NCI-H345 treated with DMSO at 0.1 percent for 48 hours (cell line): ENCODE measurements around the gene C19orf12.
"Not testable (repeated sequence)": the region's sequence is repeated elsewhere in the genome, so short reads cannot be mapped to it uniquely, and the experiment has no call there.

ENCODE experiments used
- DNase-seq: peaks from one replicate; lab custom pipeline; 2025; ENCODE audit not compliant: unreplicated experiment; lab: John Stamatoyannopoulos, UW

C19orf12 gene

DNA sequence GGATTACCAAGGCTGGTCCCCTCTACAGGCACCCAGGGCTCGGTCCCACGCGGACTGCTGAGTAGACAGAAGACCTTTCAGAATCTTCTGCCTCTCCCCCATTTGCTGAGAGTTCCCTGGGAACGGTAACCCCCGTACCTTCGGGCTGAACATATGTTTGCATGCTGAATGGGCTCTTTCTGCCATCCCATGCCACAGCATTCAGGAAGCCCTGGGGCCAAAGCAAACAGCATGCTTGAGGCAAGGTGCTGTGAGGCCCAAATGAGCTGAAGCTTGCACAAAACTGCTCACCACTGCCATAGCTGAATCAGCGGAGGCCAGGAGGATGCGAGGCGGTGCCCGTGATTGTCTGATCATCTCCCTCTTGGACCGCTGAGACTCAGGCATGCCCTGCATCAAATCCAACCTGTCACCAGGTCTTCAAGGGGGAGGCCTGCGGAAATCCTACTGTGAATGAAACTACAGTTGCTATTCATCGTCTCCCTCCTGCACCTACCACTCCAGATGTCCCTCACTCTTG lies 16.3 kb upstream of the C19orf12 start:
- no peak for DNase-seq

DNA sequence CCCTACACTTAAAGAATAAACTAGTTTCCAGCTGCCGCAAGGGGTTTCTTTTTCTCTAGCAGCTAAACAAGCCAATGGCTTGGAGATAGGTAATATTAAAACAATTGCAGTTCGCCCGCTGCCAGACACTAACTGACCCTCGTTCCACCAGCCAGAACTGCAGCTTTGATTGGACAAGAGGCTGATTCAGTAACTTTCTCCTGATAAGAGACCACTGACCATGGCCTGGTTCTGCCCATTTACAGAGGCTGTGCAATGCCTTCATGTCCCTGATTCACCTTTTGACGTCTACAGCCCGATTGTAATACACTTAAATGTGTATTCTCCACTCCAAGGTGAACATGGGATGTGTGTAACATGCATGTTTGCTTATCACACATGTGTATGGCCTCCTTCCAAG lies 12.8 kb upstream of the C19orf12 start:
- DNase-seq, result no peak

DNA sequence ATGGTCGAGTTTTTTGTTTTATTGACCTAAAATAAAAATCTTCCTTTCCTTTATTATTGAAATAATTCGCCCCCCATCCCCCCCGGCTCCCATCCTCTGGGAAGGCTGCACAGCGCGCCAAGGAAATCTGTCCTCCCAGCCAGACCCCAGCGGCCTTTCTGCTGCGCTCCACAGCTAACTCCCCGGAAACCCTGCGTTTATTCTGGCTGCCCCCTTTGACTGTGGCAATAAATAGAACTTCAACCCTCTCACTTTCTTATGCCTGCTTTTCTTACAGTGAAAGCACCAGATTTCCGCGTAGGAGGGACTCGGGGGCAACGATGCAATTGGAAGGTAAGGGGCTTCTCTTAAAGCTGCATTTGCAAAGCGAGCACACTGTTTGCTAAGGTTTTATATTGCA lies 9.7 kb upstream of the C19orf12 start:
- no peak for DNase-seq

- no peak for DNase-seq
These were observed 9.1 kb upstream of the C19orf12 start for GRCh38 chr19:29724102-29724641.

- DNase-seq, result no peak
These were observed 2.0 kb upstream of the C19orf12 start for GRCh38 chr19:29717051-29717450.

- DNase-seq, result peak; percentile 21
These were observed 880 bp upstream of the C19orf12 start for GRCh38 chr19:29715701-29716581.

DNA sequence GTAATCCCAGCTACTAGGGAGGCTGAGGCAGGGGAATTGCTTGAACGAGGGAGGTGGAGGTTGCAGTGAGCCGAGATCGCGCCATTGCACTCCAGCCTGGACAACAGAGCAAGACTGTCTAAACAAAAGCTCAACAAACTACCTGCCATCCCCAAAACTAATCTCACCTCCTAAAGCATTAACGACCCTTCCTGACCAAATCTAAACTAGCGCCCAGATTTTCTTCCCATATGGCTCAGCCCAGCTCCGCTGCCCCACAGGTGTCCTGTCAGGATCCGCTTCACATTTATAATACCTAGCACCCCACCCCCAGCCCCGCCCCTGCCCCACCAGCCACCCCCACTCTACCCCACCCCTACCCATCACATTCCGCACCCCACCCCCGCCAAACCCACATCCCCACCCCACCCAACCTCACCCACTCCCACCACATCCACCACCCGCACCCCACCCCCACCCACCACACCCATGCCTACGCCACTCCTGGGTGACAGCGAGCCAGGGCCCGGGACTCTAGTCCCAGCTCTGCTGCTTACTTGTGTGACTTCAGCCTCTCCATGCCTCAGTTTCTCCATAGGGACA lies 599 bp downstream of the C19orf12 start:
- no peak for DNase-seq

GRCh38 chr19:29712744-29713516 lies 2.1 kb downstream of the C19orf12 start:
- DNase-seq, result no peak

DNA sequence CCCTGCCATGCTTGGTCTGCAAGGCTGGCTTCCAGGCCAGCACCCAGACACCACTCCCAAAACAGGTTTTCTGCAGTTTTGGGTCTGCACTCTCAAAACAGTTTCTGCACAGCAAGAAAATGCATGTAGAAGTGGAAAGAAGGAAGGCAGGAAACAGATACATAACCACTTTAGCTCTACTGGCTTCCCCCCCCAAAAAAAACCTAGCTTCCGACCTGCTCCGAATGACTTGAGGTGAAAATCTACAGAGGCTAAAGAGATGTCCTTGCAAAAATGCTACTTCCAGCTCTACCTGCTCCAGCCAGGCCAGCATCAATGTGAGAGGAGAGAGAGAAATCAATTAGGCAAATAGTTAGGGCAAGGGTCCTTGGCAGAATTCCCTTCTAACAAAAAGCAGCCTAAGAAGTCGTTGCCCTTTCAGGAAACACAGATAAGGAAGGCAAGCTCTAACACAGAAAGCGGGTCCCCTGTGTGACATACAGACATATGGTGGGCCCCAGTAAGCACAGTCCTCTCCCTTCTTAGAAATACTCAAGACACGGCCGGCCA lies 3.4 kb downstream of the C19orf12 start:
- no peak for DNase-seq

- DNase-seq, result not testable (repeated sequence)
These were observed 5.6 kb downstream of the C19orf12 start for GRCh38 chr19:29709440-29709798.

GRCh38 chr19:29708554-29709439 lies 6.3 kb downstream of the C19orf12 start:
- no peak for DNase-seq

DNA sequence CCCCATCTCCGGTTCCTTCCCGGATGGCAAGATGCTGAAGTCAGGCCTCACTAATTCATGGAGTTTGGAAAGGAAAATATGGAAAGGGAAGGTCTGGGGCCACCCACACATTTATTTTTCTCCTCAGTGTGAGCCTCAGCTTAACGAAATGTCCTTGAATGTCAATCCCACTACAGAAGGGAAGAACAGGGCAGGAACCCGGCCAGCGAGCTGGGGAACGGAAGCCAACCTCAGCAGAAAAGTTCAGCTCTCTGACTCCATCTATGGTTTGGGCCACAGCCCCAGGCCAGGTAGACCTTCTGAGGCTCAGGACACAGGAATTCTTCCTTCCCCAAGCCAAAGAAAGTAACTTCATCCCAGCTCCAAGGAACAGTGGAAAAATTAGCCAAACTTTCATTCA lies 8.4 kb downstream of the C19orf12 start:
- DNase-seq, result no peak

DNA sequence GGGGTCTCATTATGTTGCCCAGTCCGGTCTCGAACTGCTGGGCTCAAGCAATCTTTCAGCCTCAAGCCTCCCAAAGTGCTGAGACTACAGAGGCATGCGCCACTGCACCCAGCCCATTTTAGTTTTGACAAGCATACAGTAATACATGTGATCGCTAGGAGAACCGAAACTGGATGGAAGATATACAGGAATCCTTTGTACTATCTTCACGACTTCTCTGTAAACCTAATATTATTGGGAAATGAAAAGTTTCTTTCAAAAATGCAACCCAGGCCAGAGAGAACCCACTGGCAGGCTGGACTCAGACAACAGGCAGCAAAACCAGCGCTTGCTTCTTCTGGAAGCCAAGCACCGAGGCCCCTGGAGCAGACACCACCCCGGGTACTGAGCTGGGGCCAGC lies 9.4 kb downstream of the C19orf12 start:
- no peak for DNase-seq

DNA sequence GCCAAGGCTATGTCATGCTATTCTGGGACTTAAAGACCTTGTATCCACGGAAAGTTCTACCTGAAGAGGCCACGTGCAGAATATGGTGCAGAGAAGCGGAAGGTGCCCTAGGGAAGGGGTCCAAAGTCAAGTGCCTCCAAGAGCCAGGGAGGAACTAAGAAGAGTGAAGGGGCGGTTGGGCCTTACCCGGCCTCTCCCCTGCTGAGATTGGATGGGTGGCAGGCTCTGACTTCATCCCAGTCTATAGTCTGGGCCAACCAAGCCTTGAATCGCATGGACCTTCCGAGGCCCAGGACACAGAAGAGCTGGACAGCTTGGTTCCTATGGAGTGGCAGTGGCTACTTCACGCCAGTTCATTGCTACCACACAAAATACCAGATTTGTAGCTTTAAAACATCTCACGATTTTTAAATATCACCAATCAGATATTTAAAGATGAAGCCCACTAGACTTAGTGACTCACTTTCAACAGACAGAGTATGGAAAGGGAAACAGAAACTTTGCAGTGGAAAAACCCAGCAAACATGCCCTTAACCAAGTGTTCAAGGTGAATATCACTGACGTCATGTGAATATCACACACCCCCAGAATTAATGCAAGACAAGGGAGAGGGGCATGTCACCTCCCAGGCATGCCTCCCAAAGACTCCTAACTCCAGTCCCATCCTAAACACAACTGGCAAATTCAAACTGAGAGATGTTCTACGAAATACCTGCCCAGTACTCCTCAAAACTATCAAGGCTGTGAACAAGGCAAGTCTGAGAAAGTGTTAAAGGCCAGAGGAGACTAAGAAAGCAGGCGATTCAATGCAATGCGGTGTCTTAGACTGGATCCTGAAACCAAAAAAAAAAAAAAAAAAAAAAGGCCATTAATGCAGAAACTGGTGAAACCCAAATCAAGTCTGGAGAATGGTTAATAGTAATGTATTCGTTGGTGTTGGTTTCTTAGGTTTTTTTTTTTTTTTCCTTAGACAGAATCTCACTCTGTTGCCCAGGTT lies 10.2 kb downstream of the C19orf12 start:
- DNase-seq, result no peak

DNA sequence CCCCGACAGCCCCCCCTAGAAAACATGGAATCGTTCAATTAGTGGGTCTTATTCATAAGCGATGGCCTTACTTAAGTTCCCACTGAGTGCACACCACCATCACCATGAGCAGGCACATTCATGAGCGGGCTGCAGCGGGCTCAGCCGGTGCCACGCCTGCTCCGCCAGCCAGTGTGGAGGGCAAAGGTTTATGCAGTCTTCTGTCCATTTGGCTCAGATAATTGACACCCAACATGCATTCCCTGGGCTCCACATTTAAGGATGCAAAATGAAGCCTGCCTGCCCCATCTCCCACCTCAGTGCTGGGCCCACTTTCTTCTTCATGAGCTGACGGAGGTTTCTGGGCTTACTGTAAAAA lies 12.1 kb downstream of the C19orf12 start:
- DNase-seq, result no peak

DNA sequence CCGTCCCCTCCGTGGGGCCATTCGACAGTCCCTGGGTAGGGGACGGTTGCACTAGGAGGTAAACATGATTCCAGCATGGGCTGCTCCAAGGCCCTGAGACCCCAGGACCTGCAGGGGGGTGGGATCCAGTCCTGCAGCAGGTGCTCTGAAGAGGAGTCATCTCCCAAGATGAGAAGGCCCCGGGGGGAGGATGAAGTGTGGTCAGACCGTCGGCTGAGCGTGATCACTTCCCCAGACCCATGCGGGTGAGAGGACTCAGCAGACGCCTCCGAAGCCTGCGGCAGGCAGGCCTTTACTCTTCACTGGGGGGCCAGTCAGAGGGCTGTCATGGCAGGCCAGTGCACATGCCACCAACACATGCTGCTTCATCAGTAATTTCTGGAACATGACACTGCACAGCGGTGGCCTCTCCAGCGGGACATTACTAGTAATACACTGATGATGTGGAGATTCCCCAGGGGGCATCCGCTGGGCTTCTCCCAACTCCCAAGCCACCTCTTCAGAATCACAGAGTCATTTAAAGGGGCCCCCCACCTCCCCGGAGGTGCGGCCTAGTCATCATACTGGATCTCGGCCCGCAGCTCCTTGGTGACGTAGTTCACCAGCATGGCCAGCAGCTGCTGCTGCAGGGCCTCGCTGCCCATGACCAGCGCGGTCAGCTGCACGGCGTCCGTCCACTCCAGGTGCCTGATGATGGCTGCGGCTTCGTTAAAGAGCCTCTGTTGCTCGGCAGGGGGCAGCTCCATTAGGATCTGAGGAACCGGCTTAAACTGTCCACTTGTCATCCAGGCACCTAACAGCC lies 12.7 kb downstream of the C19orf12 start:
- DNase-seq, result no peak

GRCh38 chr19:29700498-29700897 lies 14.6 kb downstream of the C19orf12 start:
- no peak for DNase-seq

DNA sequence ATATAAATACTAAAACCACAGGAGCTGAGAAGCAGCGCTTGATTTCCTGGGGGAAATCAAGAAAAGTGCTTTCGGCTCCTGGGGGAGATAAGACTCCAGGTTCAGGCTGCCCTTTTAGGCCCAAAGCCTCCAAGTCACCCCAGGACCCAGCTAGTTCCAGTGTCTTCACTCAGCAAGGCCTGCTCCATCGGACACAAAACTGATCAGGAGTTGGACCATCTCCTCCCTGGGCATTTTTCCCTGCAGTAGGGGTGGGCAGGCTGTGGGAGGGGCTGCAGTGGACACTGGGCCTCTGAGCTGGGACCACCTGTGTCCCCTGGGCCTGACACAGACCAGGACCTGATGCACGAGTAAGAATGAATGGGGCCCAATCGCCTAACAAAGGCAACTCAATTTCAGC lies 15.2 kb downstream of the C19orf12 start:
- DNase-seq, result no peak
